ENCODE results near the gene ATPAF2.
"Not testable (repeated sequence)": the region's sequence is repeated elsewhere in the genome, so short reads cannot be mapped to it uniquely, and the experiment has no call there.

ATPAF2 gene

GRCh38 chr17:18008496-18009268 lies 30.3 kb downstream of the ATPAF2 start:
- DNase-seq: no peak

GRCh38 chr17:18006495-18007239 lies 32.3 kb downstream of the ATPAF2 start:
- no peak for DNase-seq

GRCh38 chr17:18005496-18005895 lies 33.5 kb downstream of the ATPAF2 start:
- DNase-seq: no peak

- no peak for DNase-seq
Observed at GRCh38 chr17:18004884-18005305, 34.1 kb downstream of the ATPAF2 start.

- no peak for DNase-seq
Observed at GRCh38 chr17:18004345-18004744, 34.6 kb downstream of the ATPAF2 start.

- no peak for DNase-seq
Observed at GRCh38 chr17:18002171-18002570, 36.8 kb downstream of the ATPAF2 start.

GRCh38 chr17:18000030-18000408 lies 38.9 kb downstream of the ATPAF2 start:
- no peak for DNase-seq

GRCh38 chr17:17999364-18000029 lies 39.5 kb downstream of the ATPAF2 start:
- DNase-seq: no peak

GRCh38 chr17:17998934-17999333 lies 40.0 kb downstream of the ATPAF2 start:
- DNase-seq: no peak

GRCh38 chr17:17995887-17996286 lies 43.1 kb downstream of the ATPAF2 start:
- DNase-seq: not testable (repeated sequence)

- peak; percentile 7 for DNase-seq
Observed at GRCh38 chr17:17994271-17995069, 44.5 kb downstream of the ATPAF2 start.

- no peak for DNase-seq
Observed at GRCh38 chr17:17993852-17994251, 45.1 kb downstream of the ATPAF2 start.

GRCh38 chr17:17993366-17993765 lies 45.6 kb downstream of the ATPAF2 start:
- DNase-seq: no peak

GRCh38 chr17:17990282-17990681 lies 48.7 kb downstream of the ATPAF2 start:
- no peak for DNase-seq

GRCh38 chr17:17989618-17990017 lies 49.4 kb downstream of the ATPAF2 start:
- DNase-seq: no peak

GRCh38 chr17:17989081-17989480 lies 49.9 kb downstream of the ATPAF2 start:
- DNase-seq: no peak

GRCh38 chr17:17988427-17988945 lies 50.5 kb downstream of the ATPAF2 start:
- DNase-seq: no peak

GRCh38 chr17:17987901-17988300 lies 51.1 kb downstream of the ATPAF2 start:
- DNase-seq: no peak

- DNase-seq: no peak
Observed at GRCh38 chr17:17987187-17987896, 51.6 kb downstream of the ATPAF2 start.

- no peak for DNase-seq
Observed at GRCh38 chr17:17985555-17985954, 53.4 kb downstream of the ATPAF2 start.

- DNase-seq: no peak
Observed at GRCh38 chr17:17985153-17985552, 53.8 kb downstream of the ATPAF2 start.

GRCh38 chr17:17983776-17984175 lies 55.2 kb downstream of the ATPAF2 start:
- DNase-seq: no peak
